Psoas muscle (tissue), 8 donors: ENCODE measurements around the gene KCTD13. TPM values are rescaled to one million over a fixed set of nuclear protein-coding genes. Genes with fewer than 3 reads are reported as not detected.
A peak's percentile ranks its signal among the peaks of the same experiment; 100 is the strongest.

ENCODE experiments used
- ATAC-seq, 4 donors: fragments of 200-7000 bp; cut with Tn5 transposase; one replicate each; pipeline ENCODE4 v1.9.1; 2020; ENCODE audit warnings: moderate library complexity in 3 of 4, mild to moderate bottlenecking in 2 of 4
- DNase-seq, 2 donors: peaks; one replicate each; pipeline ENCODE4 v3.0.0-alpha.2; 2020
- H3K27ac ChIP-seq: fragments of 200-600 bp; one replicate; pipeline ENCODE4 v1.8.0; 2022
- H3K27me3 ChIP-seq, 3 donors: fragments of 200-600 bp in 1 of 3; one replicate each; pipeline versions ENCODE4 v1.6.1 to v1.8.0; 2013 to 2022; ENCODE audit warnings: low read length in 2 of 3, mild to moderate bottlenecking in 2 of 3, moderate library complexity in 1 of 3; ENCODE audit not compliant: insufficient read depth in 3 of 3
- H3K36me3 ChIP-seq, 2 donors: fragments of 200-600 bp in 1 of 2; one replicate each; pipeline versions ENCODE4 v1.6.1 to v1.8.0; 2013 to 2022; ENCODE audit warnings: low read depth in 1 of 2, mild to moderate bottlenecking in 1 of 2, moderate library complexity in 1 of 2; ENCODE audit not compliant: insufficient read depth in 1 of 2
- H3K4me1 ChIP-seq: fragments of 200-600 bp; one replicate; pipeline ENCODE4 v1.8.0; 2022
- H3K4me3 ChIP-seq: fragments of 200-600 bp; one replicate; pipeline ENCODE4 v1.8.0; 2022; ENCODE audit warnings: mild to moderate bottlenecking
- H3K9me3 ChIP-seq: fragments of 200-600 bp; one replicate; pipeline ENCODE4 v1.8.0; 2022
- WGBS, 3 donors: extraction: QIAGEN DNeasy Blood & Tissue Kit; methylation state at CpG; one replicate each; pipeline versions ENCODE4 v1.1.6 to v1.1.7; 2013; 5-methylcytosine and 5-hydroxymethylcytosine counted together
- intact Hi-C, 2 donors: fragments of 100-400 bp; cut with DNase I; formaldehyde crosslinking; loops; one replicate each; pipeline versions ENCODE4 v1.11.0 to v1.14.2; 2022
- polyA plus RNA-seq, 3 donors: library from polyadenylated mRNA; stranded (reverse); fragments of 200-250 nt; gene quantifications; one replicate each; pipeline ENCODE4 v1.2.3, GENCODE V29; 2013
- total RNA-seq, 4 donors: library from RNA; stranded (reverse); fragmentation: NEBNext Ultra II Directional in 2 of 4; extraction: Animal tissue kit (Norgen Biotek cat#: 25700) in 2 of 4; gene quantifications; one replicate each; pipeline versions ENCODE4 v1.2.1 to v1.2.4, GENCODE V29; 2021 to 2023
- TF ChIP-seq, protein P1 (sequence below): fragments of 200-600 bp; IDR thresholded peaks from one replicate; pipeline ENCODE4 v1.8.0; 2022; ENCODE audit warnings: antibody characterized with exemption
- donor health status: healthy with polysubstance abuse.
- donor health status: DM: no; HTN: no; CAD: no; lungs with moderate emphysema.
- donor health status: Bipolar disorder and iron deficiency.
- donor health status: healthy.
- donor health status: DM: yes; HTN: yes; CAD: no.
- donor health status: DM: no; HTN: no; CAD: no.
- donor health status: DM: no; HTN: no; CAD: no.
- donor health status: DM: yes; HTN: yes; CAD: no.

Gene KCTD13
- total and polyA plus RNA-seq, 7 donors, result 2.2 to 5.4 (median 4.7) TPM

DNA sequence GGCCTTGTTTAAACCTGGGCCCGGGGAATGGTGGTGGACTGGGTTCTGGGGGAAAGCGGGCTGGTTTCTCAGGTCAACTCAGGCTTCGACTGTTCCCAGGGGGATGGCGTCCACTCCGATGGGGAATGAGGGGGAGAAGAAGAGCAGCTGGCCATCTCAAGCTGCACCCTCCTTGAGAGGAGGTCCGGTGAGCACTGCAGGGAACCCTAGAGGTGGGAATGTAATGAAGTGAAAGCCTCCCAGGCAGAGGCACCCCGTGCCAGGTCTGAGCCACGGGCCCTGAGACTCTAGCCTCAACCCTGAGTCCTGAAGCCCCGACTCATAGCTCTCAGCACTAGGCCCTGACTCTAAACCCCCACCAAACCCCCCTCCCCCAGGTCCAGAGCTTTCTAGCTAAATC, 61.8 kb downstream of the KCTD13 start:
- ATAC-seq, result no peak
- TF ChIP-seq, protein P1, sequence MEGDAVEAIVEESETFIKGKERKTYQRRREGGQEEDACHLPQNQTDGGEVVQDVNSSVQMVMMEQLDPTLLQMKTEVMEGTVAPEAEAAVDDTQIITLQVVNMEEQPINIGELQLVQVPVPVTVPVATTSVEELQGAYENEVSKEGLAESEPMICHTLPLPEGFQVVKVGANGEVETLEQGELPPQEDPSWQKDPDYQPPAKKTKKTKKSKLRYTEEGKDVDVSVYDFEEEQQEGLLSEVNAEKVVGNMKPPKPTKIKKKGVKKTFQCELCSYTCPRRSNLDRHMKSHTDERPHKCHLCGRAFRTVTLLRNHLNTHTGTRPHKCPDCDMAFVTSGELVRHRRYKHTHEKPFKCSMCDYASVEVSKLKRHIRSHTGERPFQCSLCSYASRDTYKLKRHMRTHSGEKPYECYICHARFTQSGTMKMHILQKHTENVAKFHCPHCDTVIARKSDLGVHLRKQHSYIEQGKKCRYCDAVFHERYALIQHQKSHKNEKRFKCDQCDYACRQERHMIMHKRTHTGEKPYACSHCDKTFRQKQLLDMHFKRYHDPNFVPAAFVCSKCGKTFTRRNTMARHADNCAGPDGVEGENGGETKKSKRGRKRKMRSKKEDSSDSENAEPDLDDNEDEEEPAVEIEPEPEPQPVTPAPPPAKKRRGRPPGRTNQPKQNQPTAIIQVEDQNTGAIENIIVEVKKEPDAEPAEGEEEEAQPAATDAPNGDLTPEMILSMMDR, result no peak

DNA sequence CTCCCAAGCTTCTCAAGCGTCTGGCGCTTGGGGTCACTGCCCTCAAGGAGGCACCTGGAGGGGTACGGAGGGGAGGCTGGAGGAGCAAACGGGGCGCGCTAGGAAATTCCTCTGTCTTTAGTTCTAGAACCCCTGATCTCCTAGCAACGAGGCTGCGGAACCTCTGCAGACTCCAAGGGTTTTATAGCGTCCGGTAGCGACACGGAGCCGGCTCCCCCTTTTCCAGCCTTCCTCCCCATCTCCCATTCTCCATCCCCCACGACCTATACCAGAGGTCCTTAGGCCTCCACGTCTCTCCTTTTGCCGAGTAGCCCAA, 62.4 kb downstream of the KCTD13 start:
- Histone ChIP-seq H3K27ac (peak overlapping the region; percentile 85), H3K4me1 (peaks cover 10% of the 10 kb centered on the region), H3K4me3 (peak overlapping the region; percentile 95), H3K9me3 (no peaks in the 10 kb centered on the region), H3K36me3 (peaks cover 0 to 30% of the 10 kb centered on the region in 2 donors), H3K27me3 (no peaks in the 10 kb centered on the region)
- WGBS, 3 donors, result 11 to 31% (median 31%) methylated on average over 11 to 16 of the region's 16 CpGs
- DNase-seq (no peak), ATAC-seq (no peak)
- intact Hi-C loops, result loop anchor here (5.0 kb wide), 3 partner anchors 46 to 144 kb away; partner anchors contain the start of genes PAGR1 (in 1 of the 2) and TAOK2 (in 1 of the 2)
- TF ChIP-seq, protein P1, result no peak

More for the DNA sequence above, 61.8 kb downstream of the KCTD13 start:
- Histone ChIP-seq H3K4me1 (peaks cover 10% of the 10 kb centered on the region), H3K4me3 (peak overlapping the region; percentile 95), H3K36me3 (peaks cover 0 to 24% of the 10 kb centered on the region in 2 donors), H3K27ac (no peak overlapping the region), H3K27me3 (no peaks in the 10 kb centered on the region), H3K9me3 (no peaks in the 10 kb centered on the region)
- intact Hi-C loops, result loop anchor here (5.0 kb wide), 3 partner anchors 47 to 143 kb away; partner anchors contain the start of genes PAGR1 (in 1 of the 2) and TAOK2 (in 1 of the 2)
- DNase-seq, result no peak
- 77 to 82% (median 77%) methylated on average over 8 to 9 of the region's 9 CpGs for WGBS, 3 donors

DNA sequence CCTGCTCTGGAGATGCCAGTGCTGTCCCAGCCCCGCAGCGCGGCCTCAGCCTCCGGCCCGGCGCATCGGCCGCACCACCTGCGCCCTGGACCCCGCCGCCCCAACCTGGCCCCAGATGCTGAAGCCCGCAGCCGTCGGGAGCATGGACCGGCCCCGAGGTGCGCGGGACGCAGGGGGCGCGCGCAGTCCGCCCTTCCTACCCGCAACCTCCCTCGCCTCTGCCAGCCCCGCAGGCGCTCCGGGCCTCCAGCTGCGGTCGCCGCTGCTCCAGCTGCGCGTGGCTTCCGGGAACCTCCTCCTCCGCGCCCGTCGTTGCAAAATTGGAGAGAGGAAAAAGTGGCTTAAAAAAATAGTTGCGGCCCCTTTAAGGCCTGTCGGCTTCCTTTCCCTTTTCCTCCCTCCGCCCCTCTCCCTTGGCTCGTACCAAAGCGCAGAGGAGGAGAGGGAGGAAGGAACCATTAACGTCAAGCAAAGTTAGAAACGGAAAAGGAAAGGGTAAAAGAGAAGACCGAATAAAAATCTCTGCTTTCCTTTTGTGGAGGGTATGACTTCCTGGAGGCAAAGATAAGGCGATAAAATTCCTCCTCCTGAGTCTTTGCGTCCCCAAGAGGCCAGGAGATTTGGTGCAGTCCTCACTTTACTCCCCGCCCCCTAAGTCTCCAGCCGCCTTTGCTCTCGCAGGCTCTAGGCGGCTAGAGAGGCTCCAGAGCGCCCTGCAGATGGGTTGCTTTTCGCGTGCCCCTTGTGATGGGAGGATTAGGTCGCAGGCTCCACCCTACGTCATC, 63.0 kb downstream of the KCTD13 start, which contains the start of gene CDIPT:
CDIPT (minus strand) TSS at position 343 of the 785 bp plus-strand sequence. CDS start 369 bp downstream, outside the sequence.
- intact Hi-C loops, result loop anchor here (5.0 kb wide), 3 partner anchors 46 to 144 kb away; partner anchors contain the start of genes PAGR1 (in 1 of the 2) and TAOK2 (in 1 of the 2)
- WGBS, 3 donors, result 0% methylated on average over 44 to 57 of the region's 57 CpGs
- DNase-seq (peak; percentile 95 to 97), ATAC-seq (peak; percentile 98 to 99 (median 99))
- Histone ChIP-seq H3K27me3 (no peaks in the 10 kb centered on the region), H3K9me3 (no peaks in the 10 kb centered on the region), H3K36me3 (peaks cover 0 to 34% of the 10 kb centered on the region in 2 donors), H3K4me3 (peak within 1 kb of the TSS; percentile 95), H3K27ac (peak within 1 kb of the TSS; percentile 85), H3K4me1 (peaks cover 10% of the 10 kb centered on the region)
- TF ChIP-seq, protein P1, result peak; percentile 39

DNA sequence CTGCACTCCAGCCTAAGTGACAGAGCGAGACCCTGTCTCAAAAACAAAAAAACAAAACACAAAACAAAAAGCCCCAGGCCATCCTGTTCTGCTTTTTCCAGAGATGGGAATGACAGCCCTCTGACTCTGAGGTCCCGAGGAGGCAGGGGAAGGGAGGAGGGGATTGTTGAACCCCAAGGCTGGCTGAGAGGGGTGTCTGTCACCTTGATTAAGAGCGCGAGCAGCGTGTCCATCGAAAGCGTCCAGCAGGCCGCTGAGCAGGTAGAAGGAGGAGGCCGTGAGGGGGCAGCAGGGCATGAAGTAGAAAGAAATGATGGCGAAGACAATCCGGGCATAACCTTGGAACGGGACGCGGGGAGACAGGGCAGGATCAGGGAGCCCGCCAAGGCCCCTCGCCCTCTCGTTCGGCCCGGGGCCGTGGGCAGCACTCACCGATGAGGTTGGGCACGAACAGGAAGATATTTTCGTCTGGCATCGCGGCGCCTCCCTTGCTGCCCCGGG, 63.6 kb downstream of the KCTD13 start:
- DNase-seq, result no peak

More for the DNA sequence above, 63.6 kb downstream of the KCTD13 start:
- Histone ChIP-seq H3K4me1 (peaks cover 10% of the 10 kb centered on the region), H3K27ac (peak overlapping the region; percentile 85), H3K36me3 (peaks cover 0 to 34% of the 10 kb centered on the region in 2 donors), H3K4me3 (peak overlapping the region; percentile 95), H3K9me3 (no peaks in the 10 kb centered on the region), H3K27me3 (no peaks in the 10 kb centered on the region)
- intact Hi-C loops, result loop anchor here (5.0 kb wide), 3 partner anchors 45 to 145 kb away; partner anchors contain the start of genes PAGR1 (in 1 of the 2) and TAOK2 (in 1 of the 2)
- TF ChIP-seq, protein P1, result no peak
- 1% methylated on average over 27 of the region's 27 CpGs for WGBS, 3 donors
- peak; percentile 1 to 12 (median 3) for ATAC-seq
